Measurements from ENCODE around the gene DHFR.
"Not testable (repeated sequence)": the region's sequence is repeated elsewhere in the genome, so short reads cannot be mapped to it uniquely, and the experiment has no call there.

DHFR gene

DNA sequence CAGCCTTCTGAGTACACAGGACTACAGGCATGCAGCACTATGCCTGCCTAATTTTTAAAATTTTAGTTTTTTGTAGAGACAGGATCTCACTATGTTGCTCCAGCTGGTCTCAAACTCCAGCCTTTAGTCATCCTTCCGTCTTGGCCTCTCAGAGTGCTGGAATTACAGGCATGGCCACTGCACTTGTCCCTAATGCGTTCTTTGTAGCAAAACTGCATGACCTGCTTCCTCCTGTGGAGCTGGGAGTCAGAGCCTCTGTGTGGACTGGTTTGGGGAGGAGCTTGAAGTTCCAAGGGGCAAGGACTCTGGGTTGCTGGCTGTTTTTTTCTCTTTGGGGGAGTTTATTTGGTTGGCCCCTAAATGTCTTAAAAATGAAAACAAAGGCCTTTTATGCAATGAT lies 62.0 kb downstream of the DHFR start:
- Histone ChIP-seq H3K27me3 (ENCODE audit: low read depth, low read length) (no peaks in the 10 kb centered on the region), H3K27ac (ENCODE audit: low read length) (no peak overlapping the region), H3K9me3 (ENCODE audit: control insufficient read depth in 1 of 2, low read length in 2 of 2) (no peaks in the 10 kb centered on the region), H3K4me3 (ENCODE audit: low read depth in 1 of 2, low read length in 2 of 2) (no peak overlapping the region), H3K36me3 (ENCODE audit: control insufficient read depth in 1 of 2, insufficient read depth in 2 of 2, low read length in 2 of 2) (no peaks in the 10 kb centered on the region), H3K4me1 (ENCODE audit: control insufficient read depth in 1 of 2, insufficient read depth in 2 of 2, low read length in 2 of 2) (no peaks in the 10 kb centered on the region)

DNA sequence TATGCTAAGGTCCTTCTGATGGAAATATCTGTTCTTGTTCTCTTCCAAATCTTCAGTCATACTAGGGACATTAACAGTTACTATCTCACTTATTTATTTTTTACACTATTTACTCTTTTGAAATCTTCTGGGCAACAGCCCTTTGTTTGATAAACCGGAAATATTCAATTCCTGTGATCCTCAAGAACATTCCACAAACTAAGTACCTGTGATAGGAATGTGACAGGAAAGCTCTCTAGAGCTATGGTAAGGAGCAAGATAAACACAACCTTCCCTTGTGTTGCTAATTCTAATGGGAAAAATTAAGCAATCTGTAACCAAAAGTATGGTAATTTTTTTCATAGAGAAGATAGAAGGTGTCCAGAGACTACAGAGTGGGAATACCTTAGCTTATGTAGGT lies 62.7 kb downstream of the DHFR start:
- no peaks in the 10 kb centered on the region for H3K4me1 ChIP-seq (ENCODE audit: control insufficient read depth in 1 of 2, insufficient read depth in 2 of 2, low read length in 2 of 2)
- H3K4me3 ChIP-seq (ENCODE audit: low read depth in 1 of 2, low read length in 2 of 2): no peak overlapping the region
- no peaks in the 10 kb centered on the region for H3K27me3 ChIP-seq (ENCODE audit: low read depth, low read length)
- no peaks in the 10 kb centered on the region for H3K9me3 ChIP-seq (ENCODE audit: control insufficient read depth in 1 of 2, low read length in 2 of 2)
- H3K27ac ChIP-seq (ENCODE audit: low read length): no peak overlapping the region
- H3K36me3 ChIP-seq (ENCODE audit: control insufficient read depth in 1 of 2, insufficient read depth in 2 of 2, low read length in 2 of 2): no peaks in the 10 kb centered on the region

DNA sequence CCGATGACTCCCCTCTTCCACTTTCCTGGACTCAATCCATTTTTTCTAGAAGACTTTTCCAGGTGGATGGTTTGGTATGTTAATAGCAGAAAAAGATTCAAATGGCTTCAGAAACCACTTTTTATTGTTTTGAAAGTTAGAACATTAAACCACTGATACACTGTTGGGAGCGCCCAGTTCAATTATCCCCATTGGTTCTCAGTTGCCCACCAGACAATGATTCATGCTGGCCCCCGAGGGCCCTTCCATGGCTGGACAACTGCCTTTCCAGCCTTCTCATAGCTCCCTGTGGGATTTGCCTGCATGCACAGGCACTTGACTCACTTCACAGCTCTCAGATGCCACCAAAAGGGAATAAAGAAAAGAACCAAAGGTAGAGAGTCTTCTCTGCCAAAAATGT lies 63.4 kb downstream of the DHFR start:
- Histone ChIP-seq H3K27ac (ENCODE audit: low read length) (no peak overlapping the region), H3K4me3 (ENCODE audit: low read depth in 1 of 2, low read length in 2 of 2) (no peak overlapping the region), H3K27me3 (ENCODE audit: low read depth, low read length) (no peaks in the 10 kb centered on the region), H3K9me3 (ENCODE audit: control insufficient read depth in 1 of 2, low read length in 2 of 2) (no peaks in the 10 kb centered on the region), H3K4me1 (ENCODE audit: control insufficient read depth in 1 of 2, insufficient read depth in 2 of 2, low read length in 2 of 2) (no peaks in the 10 kb centered on the region), H3K36me3 (ENCODE audit: control insufficient read depth in 1 of 2, insufficient read depth in 2 of 2, low read length in 2 of 2) (no peaks in the 10 kb centered on the region)

DNA sequence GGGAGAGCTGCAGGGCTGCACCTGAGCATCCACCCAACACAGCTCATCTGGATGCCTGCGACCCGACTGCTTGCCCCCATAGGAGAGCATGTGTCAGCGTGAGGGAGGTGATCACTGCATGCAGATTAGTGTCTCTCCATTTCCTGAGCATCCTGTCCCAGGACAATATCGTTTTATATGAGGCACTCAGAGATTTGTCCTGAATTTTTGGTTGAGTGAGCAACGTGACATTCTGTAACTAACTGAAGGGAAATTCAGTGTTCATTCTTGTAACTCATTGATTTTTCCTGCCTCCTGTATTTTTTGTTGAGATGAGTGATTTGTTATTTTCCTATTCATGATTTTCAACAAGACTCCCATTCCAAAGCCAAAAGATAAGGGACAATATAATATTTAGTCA lies 64.0 kb downstream of the DHFR start:
- no peak overlapping the region for H3K4me3 ChIP-seq (ENCODE audit: low read depth in 1 of 2, low read length in 2 of 2)
- H3K4me1 ChIP-seq (ENCODE audit: control insufficient read depth in 1 of 2, insufficient read depth in 2 of 2, low read length in 2 of 2): no peaks in the 10 kb centered on the region
- H3K36me3 ChIP-seq (ENCODE audit: control insufficient read depth in 1 of 2, insufficient read depth in 2 of 2, low read length in 2 of 2): no peaks in the 10 kb centered on the region
- H3K9me3 ChIP-seq (ENCODE audit: control insufficient read depth in 1 of 2, low read length in 2 of 2): no peaks in the 10 kb centered on the region
- no peaks in the 10 kb centered on the region for H3K27me3 ChIP-seq (ENCODE audit: low read depth, low read length)
- no peak overlapping the region for H3K27ac ChIP-seq (ENCODE audit: low read length)

DNA sequence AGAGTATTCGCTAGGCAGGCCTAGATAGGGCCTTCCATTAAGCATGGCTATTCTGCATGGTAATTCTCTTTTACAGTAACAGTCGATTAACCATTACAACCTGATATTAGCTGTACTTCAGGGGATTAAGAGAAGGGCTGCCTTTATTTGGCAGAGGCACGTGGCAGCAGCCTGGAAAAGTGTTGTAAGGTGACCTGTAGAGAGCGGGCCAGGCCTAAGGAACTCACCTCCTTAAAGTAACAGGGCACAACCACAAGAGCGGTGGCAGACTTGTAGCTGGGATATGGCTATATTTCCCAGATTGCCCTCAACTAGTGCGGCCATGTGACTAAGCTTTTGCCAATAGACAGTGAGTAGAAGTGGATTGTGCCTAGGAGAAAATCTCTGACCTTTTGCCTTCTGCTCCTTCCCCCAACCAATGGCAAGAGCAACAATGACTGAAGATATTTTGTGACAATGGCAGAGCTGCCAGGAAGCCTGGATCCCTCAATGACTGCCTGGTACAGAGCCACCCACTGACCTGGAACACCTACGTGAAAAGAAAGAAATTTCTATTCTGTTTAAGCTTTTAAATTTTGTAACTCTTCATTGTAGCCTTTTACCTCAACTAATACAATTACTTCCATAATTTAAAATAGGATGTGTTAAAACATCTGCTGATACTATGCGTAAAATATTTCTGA lies 65.8 kb downstream of the DHFR start:
- H3K36me3 ChIP-seq (ENCODE audit: control insufficient read depth in 1 of 2, insufficient read depth in 2 of 2, low read length in 2 of 2): no peaks in the 10 kb centered on the region
- H3K27ac ChIP-seq (ENCODE audit: low read length): no peak overlapping the region
- no peak overlapping the region for H3K4me3 ChIP-seq (ENCODE audit: low read depth in 1 of 2, low read length in 2 of 2)
- no peaks in the 10 kb centered on the region for H3K4me1 ChIP-seq (ENCODE audit: control insufficient read depth in 1 of 2, insufficient read depth in 2 of 2, low read length in 2 of 2)
- H3K27me3 ChIP-seq (ENCODE audit: low read depth, low read length): no peaks in the 10 kb centered on the region
- no peaks in the 10 kb centered on the region for H3K9me3 ChIP-seq (ENCODE audit: control insufficient read depth in 1 of 2, low read length in 2 of 2)

DNA sequence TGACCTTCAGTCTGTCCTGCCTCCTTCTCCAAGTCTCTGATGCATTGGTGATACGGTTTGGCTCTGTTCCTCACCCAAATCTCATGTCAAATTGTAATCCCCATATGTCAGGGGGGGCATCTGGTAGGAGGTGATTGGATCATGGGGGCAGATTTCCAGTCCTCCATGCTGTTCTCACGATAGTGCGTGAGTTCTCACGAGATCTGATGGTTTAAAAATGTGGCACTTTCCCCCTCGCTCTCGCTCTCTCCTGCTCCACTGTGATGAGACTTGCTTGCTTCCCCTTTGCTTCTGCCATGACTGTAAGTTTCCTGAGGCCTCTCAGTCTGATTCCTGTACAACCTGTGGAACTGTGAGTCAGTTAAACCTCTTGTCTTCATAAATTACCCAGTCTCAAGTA lies 70.0 kb downstream of the DHFR start:
- H3K4me3 ChIP-seq (ENCODE audit: low read depth in 1 of 2, low read length in 2 of 2): no peak overlapping the region
- no peaks in the 10 kb centered on the region for H3K4me1 ChIP-seq (ENCODE audit: control insufficient read depth in 1 of 2, insufficient read depth in 2 of 2, low read length in 2 of 2)
- H3K9me3 ChIP-seq (ENCODE audit: control insufficient read depth in 1 of 2, low read length in 2 of 2): no peaks in the 10 kb centered on the region
- H3K36me3 ChIP-seq (ENCODE audit: control insufficient read depth in 1 of 2, insufficient read depth in 2 of 2, low read length in 2 of 2): no peaks in the 10 kb centered on the region
- H3K27ac ChIP-seq (ENCODE audit: low read length): no peak overlapping the region
- H3K27me3 ChIP-seq (ENCODE audit: low read depth, low read length): no peaks in the 10 kb centered on the region

DNA sequence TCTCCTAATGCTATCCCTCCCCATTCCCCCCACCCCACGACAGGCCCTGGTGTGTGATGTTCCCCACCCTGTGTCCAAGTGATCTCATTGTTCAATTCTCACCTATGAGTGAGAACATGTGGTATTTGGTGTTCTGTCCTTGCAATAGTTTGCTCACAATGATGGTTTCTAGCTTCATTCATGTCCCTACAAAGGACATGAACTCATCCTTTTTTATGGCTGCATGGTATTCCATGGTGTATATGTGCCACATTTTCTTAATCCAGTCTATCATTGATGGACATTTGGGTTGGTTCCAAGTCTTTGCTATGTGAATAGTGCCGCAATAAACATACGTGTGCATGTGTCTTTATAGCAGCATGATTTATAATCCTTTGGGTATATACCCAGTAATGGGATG lies 74.5 kb downstream of the DHFR start:
- not testable (repeated sequence) for H3K9me3 ChIP-seq (ENCODE audit: control insufficient read depth in 1 of 2, low read length in 2 of 2); H3K36me3 ChIP-seq (ENCODE audit: control insufficient read depth in 1 of 2, insufficient read depth in 2 of 2, low read length in 2 of 2); H3K27me3 ChIP-seq (ENCODE audit: low read depth, low read length); H3K4me1 ChIP-seq (ENCODE audit: control insufficient read depth in 1 of 2, insufficient read depth in 2 of 2, low read length in 2 of 2); H3K4me3 ChIP-seq (ENCODE audit: low read depth in 1 of 2, low read length in 2 of 2); H3K27ac ChIP-seq (ENCODE audit: low read length)

DNA sequence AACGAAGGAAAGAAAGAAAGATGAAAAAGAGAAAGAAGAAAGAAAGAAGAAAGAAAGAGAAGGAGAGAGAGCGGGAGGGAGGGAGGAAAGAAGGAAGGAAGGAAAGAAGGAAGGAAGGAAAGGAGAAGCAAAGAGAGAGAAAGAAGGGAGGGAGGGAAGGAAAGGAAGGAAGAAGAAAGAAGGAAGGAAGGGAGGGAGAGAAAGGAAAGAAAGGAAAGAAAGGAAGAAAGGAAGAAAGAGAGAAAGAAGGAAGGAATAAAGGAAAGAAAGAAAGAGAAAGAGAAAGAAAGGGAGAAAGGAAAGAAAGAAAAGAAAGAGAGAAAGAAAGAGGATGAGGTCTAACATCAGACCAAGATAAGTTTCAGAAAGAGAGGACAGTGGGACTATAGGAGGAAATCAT lies 75.7 kb downstream of the DHFR start:
- no peaks in the 10 kb centered on the region for H3K9me3 ChIP-seq (ENCODE audit: control insufficient read depth in 1 of 2, low read length in 2 of 2)
- H3K27ac ChIP-seq (ENCODE audit: low read length): no peak overlapping the region
- no peaks in the 10 kb centered on the region for H3K4me1 ChIP-seq (ENCODE audit: control insufficient read depth in 1 of 2, insufficient read depth in 2 of 2, low read length in 2 of 2)
- no peaks in the 10 kb centered on the region for H3K27me3 ChIP-seq (ENCODE audit: low read depth, low read length)
- H3K36me3 ChIP-seq (ENCODE audit: control insufficient read depth in 1 of 2, insufficient read depth in 2 of 2, low read length in 2 of 2): no peaks in the 10 kb centered on the region
- H3K4me3 ChIP-seq (ENCODE audit: low read depth in 1 of 2, low read length in 2 of 2): no peak overlapping the region

DNA sequence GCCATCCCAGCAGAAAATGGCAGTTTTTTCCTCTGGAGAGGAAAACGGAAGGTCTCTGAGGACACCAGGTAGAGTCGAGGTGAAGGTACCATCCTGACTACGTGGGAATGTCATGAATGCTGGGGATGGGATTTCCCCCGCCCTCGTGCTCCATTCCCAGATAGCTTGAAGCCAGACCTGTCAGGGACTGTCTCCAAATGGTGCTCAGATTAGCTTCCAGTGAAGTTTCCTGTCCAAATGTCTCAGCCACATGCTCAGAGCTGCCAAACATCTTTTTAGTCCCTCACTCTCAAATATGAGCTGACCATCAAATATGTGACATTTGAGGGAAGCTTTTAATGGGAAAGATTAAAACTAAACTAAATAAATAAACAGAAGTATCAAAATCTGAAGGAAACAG lies 77.1 kb downstream of the DHFR start:
- H3K27me3 ChIP-seq (ENCODE audit: low read depth, low read length): no peaks in the 10 kb centered on the region

DNA sequence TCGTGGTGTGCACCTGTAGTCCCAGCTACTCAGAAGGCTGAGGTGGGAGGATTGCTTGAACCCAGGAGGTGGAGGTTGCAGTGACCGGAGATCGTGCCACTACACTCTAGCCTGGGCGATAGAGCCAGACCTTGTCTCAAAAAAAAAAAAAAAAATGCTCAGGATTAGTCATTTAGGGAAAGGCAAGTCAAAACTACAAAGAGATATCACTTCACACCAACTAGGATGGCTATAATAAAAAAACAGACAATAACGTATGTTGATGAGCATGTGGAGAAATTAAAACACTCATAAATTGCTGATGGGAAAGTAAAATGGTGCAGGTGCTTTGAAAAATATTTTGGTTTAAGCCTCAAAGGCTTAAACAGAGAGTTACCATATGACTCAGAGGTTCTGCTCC lies 78.4 kb downstream of the DHFR start:
- Histone ChIP-seq H3K27me3 (ENCODE audit: low read depth, low read length) (no peaks in the 10 kb centered on the region), H3K27ac (ENCODE audit: low read length) (no peak overlapping the region), H3K36me3 (ENCODE audit: control insufficient read depth in 1 of 2, insufficient read depth in 2 of 2, low read length in 2 of 2) (no peaks in the 10 kb centered on the region), H3K4me3 (ENCODE audit: low read depth in 1 of 2, low read length in 2 of 2) (no peak overlapping the region), H3K9me3 (ENCODE audit: control insufficient read depth in 1 of 2, low read length in 2 of 2) (peaks cover 0 to 2% of the 10 kb centered on the region in 2 donors), H3K4me1 (ENCODE audit: control insufficient read depth in 1 of 2, insufficient read depth in 2 of 2, low read length in 2 of 2) (no peaks in the 10 kb centered on the region)

More for the DNA sequence above, 77.1 kb downstream of the DHFR start:
- H3K27ac ChIP-seq (ENCODE audit: low read length): no peak overlapping the region
- H3K9me3 ChIP-seq (ENCODE audit: control insufficient read depth in 1 of 2, low read length in 2 of 2): no peaks in the 10 kb centered on the region
- H3K4me1 ChIP-seq (ENCODE audit: control insufficient read depth in 1 of 2, insufficient read depth in 2 of 2, low read length in 2 of 2): no peaks in the 10 kb centered on the region
- no peak overlapping the region for H3K4me3 ChIP-seq (ENCODE audit: low read depth in 1 of 2, low read length in 2 of 2)
- no peaks in the 10 kb centered on the region for H3K36me3 ChIP-seq (ENCODE audit: control insufficient read depth in 1 of 2, insufficient read depth in 2 of 2, low read length in 2 of 2)

Data from muscle layer of duodenum (tissue), 2 donors.